ENCODE data around the gene MKNK2. TPM values are rescaled to one million over a fixed set of nuclear protein-coding genes. Genes with fewer than 3 reads are reported as not detected.

MKNK2 gene
- total and polyA plus RNA-seq, 10 of the 15 experiments (the other 5 are each of a cell fraction or from before 2014, with no cell fraction given): 9.6 to 365 (median 69.9) TPM

DNA sequence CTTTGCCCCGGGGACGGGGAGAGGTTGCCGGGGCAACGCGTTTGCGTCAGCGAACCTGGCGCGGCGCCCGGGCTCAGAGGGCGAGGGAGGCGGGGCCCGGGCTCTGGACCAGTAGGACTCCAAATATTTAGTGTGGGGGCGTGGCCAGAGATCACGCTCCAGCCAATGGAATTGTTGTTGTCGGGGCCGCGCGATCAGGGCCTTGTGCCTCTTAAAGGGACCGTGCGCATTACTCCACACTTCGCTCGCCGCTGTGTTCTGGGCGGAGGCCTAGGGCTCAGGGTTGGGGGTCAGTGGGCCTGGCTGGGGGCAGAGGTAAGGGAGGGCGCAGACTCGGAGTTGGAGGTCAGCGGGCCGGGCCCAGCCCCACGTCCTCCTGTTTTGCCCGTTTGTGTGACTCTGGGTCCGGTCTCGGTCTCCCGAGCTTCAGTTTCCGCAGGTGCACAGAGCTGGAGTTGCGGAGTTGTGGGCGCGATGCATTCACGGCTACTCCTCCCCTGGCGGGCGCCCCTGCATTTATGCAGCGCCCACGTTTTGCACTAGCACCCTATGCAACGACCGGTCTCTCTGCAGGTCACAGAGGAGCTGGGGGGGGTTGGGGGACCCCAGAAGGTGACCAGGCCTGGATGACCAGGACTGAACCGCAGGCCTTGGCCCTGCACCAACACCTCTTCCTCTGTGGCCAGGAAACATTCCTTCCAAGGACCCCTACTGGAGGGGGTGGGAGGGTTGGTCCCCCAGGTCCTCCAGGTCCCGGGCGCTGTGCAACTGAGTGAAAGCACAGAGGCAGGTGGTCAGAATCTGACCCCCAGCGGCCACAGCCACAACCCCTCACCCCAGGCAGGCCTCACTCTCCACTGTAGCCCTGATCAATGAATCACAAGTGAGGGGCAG lies 10.7 kb upstream of the MKNK2 start:
- DNase-seq (ENCODE audit: low read depth, low spot score) (peak; percentile 86), FAIRE-seq (peak; percentile 86), ATAC-seq (peak; percentile 91)
- Histone ChIP-seq H3K27ac (ENCODE audit: control insufficient read depth, insufficient read depth) (peak overlapping the region; percentile 98), H2AFZ (ENCODE audit: control insufficient read depth, low read depth, low read length) (peak overlapping the region; percentile 74), H3K9me3 (replicated peaks; ENCODE audit: control insufficient read depth, insufficient read depth, low read length) (no peaks in the 10 kb centered on the region), H3K36me3 (ENCODE audit: control insufficient read depth in 2 of 2, insufficient read depth in 2 of 2, low read length in 1 of 2) (no peaks in the 10 kb centered on the region), H4K20me1 (ENCODE audit: control insufficient read depth, insufficient read depth) (no peaks in the 10 kb centered on the region), H3K9ac (ENCODE audit: control insufficient read depth, insufficient read depth, low read length) (peak overlapping the region; percentile 97), H3K79me2 (ENCODE audit: control insufficient read depth, insufficient read depth, low read length) (peaks cover 14% of the 10 kb centered on the region), H3K4me1 (ENCODE audit: control insufficient read depth, insufficient read depth, low read length) (peaks cover 22% of the 10 kb centered on the region), H3K4me3 (peak overlapping the region; percentile 94), H3K27me3 (replicated peaks in 1 of 2; ENCODE audit: control insufficient read depth in 2 of 2, insufficient read depth in 2 of 2, low read length in 1 of 2) (no peaks in the 10 kb centered on the region), H3K4me2 (ENCODE audit: control insufficient read depth, insufficient read depth) (peak overlapping the region; percentile 99)
- RAD21 ChIA-PET (ENCODE audit: unreplicated experiment): interaction anchor here (0.6 to 1.2 kb wide), 2 partner anchors 9 to 164 kb away, joined by 3 to 6 read pairs; no protein-coding TSS in a partner anchor
- SMC1A ChIA-PET (ENCODE audit: uncharacterized antibody, unreplicated experiment): interaction anchor here (1.9 to 3.3 kb wide), 2 partner anchors 10 to 20 kb away, joined by 6 to 12 read pairs; no protein-coding TSS in a partner anchor
- TSS peak; percentile 95 for BruUV-seq (replicated peaks)
- in situ Hi-C loops (cut with MboI) (no loop called here), intact Hi-C loops (cut with micrococcal nuclease; ENCODE audit: unreplicated experiment) (loop anchor here (5.0 kb wide), 1 partner anchor 44 kb away; the partner anchor contains the start of gene BTBD2)
- WGBS (ENCODE audit: insufficient coverage, insufficient replicate concordance, low lambda C conversion rate, missing lambda C conversion rate): under 1% methylated on average over 47 of the region's 50 CpGs
- CTCF ChIA-PET: interaction anchor here (0.5 to 2.1 kb wide), 6 partner anchors 10 to 178 kb away, joined by 3 to 6 read pairs (median 4); partner anchors contain the start of gene MKNK2
- POLR2A ChIA-PET: interaction anchor here (1.0 to 3.1 kb wide), 6 partner anchors 9 to 31 kb away, joined by 4 to 10 read pairs (median 6); no protein-coding TSS in a partner anchor
- TF ChIP-seq, protein P1, sequence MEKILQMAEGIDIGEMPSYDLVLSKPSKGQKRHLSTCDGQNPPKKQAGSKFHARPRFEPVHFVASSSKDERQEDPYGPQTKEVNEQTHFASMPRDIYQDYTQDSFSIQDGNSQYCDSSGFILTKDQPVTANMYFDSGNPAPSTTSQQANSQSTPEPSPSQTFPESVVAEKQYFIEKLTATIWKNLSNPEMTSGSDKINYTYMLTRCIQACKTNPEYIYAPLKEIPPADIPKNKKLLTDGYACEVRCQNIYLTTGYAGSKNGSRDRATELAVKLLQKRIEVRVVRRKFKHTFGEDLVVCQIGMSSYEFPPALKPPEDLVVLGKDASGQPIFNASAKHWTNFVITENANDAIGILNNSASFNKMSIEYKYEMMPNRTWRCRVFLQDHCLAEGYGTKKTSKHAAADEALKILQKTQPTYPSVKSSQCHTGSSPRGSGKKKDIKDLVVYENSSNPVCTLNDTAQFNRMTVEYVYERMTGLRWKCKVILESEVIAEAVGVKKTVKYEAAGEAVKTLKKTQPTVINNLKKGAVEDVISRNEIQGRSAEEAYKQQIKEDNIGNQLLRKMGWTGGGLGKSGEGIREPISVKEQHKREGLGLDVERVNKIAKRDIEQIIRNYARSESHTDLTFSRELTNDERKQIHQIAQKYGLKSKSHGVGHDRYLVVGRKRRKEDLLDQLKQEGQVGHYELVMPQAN (conservative IDR thresholded peaks at IDR 0.05): peak; percentile 60
- TF ChIP-seq, protein P2, sequence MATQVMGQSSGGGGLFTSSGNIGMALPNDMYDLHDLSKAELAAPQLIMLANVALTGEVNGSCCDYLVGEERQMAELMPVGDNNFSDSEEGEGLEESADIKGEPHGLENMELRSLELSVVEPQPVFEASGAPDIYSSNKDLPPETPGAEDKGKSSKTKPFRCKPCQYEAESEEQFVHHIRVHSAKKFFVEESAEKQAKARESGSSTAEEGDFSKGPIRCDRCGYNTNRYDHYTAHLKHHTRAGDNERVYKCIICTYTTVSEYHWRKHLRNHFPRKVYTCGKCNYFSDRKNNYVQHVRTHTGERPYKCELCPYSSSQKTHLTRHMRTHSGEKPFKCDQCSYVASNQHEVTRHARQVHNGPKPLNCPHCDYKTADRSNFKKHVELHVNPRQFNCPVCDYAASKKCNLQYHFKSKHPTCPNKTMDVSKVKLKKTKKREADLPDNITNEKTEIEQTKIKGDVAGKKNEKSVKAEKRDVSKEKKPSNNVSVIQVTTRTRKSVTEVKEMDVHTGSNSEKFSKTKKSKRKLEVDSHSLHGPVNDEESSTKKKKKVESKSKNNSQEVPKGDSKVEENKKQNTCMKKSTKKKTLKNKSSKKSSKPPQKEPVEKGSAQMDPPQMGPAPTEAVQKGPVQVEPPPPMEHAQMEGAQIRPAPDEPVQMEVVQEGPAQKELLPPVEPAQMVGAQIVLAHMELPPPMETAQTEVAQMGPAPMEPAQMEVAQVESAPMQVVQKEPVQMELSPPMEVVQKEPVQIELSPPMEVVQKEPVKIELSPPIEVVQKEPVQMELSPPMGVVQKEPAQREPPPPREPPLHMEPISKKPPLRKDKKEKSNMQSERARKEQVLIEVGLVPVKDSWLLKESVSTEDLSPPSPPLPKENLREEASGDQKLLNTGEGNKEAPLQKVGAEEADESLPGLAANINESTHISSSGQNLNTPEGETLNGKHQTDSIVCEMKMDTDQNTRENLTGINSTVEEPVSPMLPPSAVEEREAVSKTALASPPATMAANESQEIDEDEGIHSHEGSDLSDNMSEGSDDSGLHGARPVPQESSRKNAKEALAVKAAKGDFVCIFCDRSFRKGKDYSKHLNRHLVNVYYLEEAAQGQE (IDR thresholded peaks at IDR 0.05; ENCODE audit: low read depth, low read length): no peak
- TF ChIP-seq ZNF207 (IDR thresholded peaks at IDR 0.05; ENCODE audit: borderline replicate concordance) (peak; percentile 17; the same call in 1 of the 2 replicates), SUPT20H (IDR thresholded peaks at IDR 0.05; ENCODE audit: borderline replicate concordance, control insufficient read depth, low read depth, low read length) (no peak), STAT3 (IDR thresholded peaks at IDR 0.05; ENCODE audit: low read depth, low read length) (no peak), NFYA (IDR thresholded peaks at IDR 0.05; ENCODE audit: borderline replicate concordance, low read depth, low read length) (no peak), BACH1 (IDR thresholded peaks at IDR 0.05; ENCODE audit: borderline replicate concordance) (no peak), CBX5 (IDR thresholded peaks at IDR 0.05; ENCODE audit: low read depth) (no peak), WRNIP1 (IDR thresholded peaks at IDR 0.05; ENCODE audit: borderline replicate concordance, low read depth, low read length) (no peak), SMC3 (IDR thresholded peaks at IDR 0.05; ENCODE audit: borderline replicate concordance, low read length) (peak; percentile 33; the same call in 1 of the 2 replicates), NR2C2 (IDR thresholded peaks at IDR 0.05; ENCODE audit: borderline replicate concordance, control insufficient read depth, insufficient read length, low read depth) (no peak), KAT2A (conservative IDR thresholded peaks at IDR 0.05; ENCODE audit: control insufficient read depth, low read depth, low read length) (no peak), SUZ12 (IDR thresholded peaks at IDR 0.05; ENCODE audit: unreplicated experiment) (no peak), SPI1 (IDR thresholded peaks at IDR 0.05; ENCODE audit: borderline replicate concordance, insufficient read depth, low read depth, low read length) (no peak)
- TF ChIP-seq, protein P3, sequence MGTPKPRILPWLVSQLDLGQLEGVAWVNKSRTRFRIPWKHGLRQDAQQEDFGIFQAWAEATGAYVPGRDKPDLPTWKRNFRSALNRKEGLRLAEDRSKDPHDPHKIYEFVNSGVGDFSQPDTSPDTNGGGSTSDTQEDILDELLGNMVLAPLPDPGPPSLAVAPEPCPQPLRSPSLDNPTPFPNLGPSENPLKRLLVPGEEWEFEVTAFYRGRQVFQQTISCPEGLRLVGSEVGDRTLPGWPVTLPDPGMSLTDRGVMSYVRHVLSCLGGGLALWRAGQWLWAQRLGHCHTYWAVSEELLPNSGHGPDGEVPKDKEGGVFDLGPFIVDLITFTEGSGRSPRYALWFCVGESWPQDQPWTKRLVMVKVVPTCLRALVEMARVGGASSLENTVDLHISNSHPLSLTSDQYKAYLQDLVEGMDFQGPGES (IDR thresholded peaks at IDR 0.05): peak; percentile 63
